HEK293 (cell line): ENCODE data around the gene RUSF1.
"Not testable (repeated sequence)": the region's sequence is repeated elsewhere in the genome, so short reads cannot be mapped to it uniquely, and the experiment has no call there.

Experiments
- CTCF ChIA-PET: fragments of 350-600 bp; formaldehyde crosslinking; extraction: SDS; loops from one replicate; lab custom pipeline; 2021; ENCODE audit warnings: antibody characterized with exemption; lab: Yijun Ruan, JAX
- POLR2A ChIA-PET: fragments of 300-600 bp; formaldehyde crosslinking; extraction: SDS; loops from one replicate; lab custom pipeline; 2020; ENCODE audit warnings: antibody characterized with exemption, inconsistent platforms; lab: Yijun Ruan, JAX
- H3K27ac ChIP-seq: fragments of 200-500 bp; sonication (Bioruptor generic); 2 replicates; pipeline ENCODE4 v1.5.1; 2014; ENCODE audit warnings: low read depth, low read length, control low read depth, inconsistent platforms; ENCODE audit errors: extremely low read depth
- H3K36me3 ChIP-seq, 2 experiments: fragments of 200-500 bp in 1 of 2; sonication (Bioruptor generic) in 1 of 2; 1 replicate in 1 of 2; 2 replicates in 1 of 2; pipeline ENCODE4 v1.5.1; 2014 to 2017; ENCODE audit warnings: inconsistent platforms in 2 of 2, low read length in 2 of 2; ENCODE audit not compliant: control insufficient read depth in 2 of 2, insufficient read depth in 1 of 2
- H3K4me1 ChIP-seq: fragments of 200-500 bp; sonication (Bioruptor generic); 2 replicates; pipeline ENCODE4 v1.5.1; 2014; ENCODE audit warnings: mild to moderate bottlenecking, low read length, inconsistent platforms; ENCODE audit not compliant: control insufficient read depth, insufficient read depth
- H3K4me3 ChIP-seq: 2 replicates; pipeline ENCODE4 v1.5.1; 2011; ENCODE audit warnings: low read depth, mild to moderate bottlenecking, control low read depth, low read length, moderate library complexity
- H3K9me3 ChIP-seq: fragments of 200-500 bp; sonication (Bioruptor generic); 2 replicates; pipeline ENCODE4 v1.5.1; 2014; ENCODE audit warnings: low read depth, low read length, inconsistent platforms; ENCODE audit not compliant: control insufficient read depth, insufficient read depth
- KLF10 ChIP-seq: fragments of 450-650 bp; IDR thresholded peaks from 2 replicates; pipeline ENCODE4 v1.5.1; 2018; ENCODE audit warnings: missing biosample characterization, mild to moderate bottlenecking, missing genetic modification characterization
- KLF7 ChIP-seq: fragments of 450-650 bp; formaldehyde crosslinking; IDR thresholded peaks from 2 replicates; pipeline ENCODE4 v1.5.1; 2016; ENCODE audit warnings: missing biosample characterization, missing genetic modification characterization, borderline replicate concordance
- MZF1 ChIP-seq: fragments of 450-650 bp; formaldehyde crosslinking; IDR thresholded peaks from 2 replicates; pipeline ENCODE4 v1.5.1; 2017; ENCODE audit warnings: missing biosample characterization, missing genetic modification characterization, borderline replicate concordance
- YY2 ChIP-seq: fragments of 450-650 bp; formaldehyde crosslinking; IDR thresholded peaks from 2 replicates; pipeline ENCODE4 v1.5.1; 2016; ENCODE audit warnings: missing biosample characterization, missing genetic modification characterization
- ZBTB17 ChIP-seq: fragments of 450-650 bp; formaldehyde crosslinking; IDR thresholded peaks from 2 replicates; pipeline ENCODE4 v1.5.1; 2016; ENCODE audit warnings: missing biosample characterization, missing genetic modification characterization
- ZBTB20 ChIP-seq: fragments of 450-650 bp; formaldehyde crosslinking; IDR thresholded peaks from 2 replicates; pipeline ENCODE4 v1.5.1; 2016; ENCODE audit warnings: missing biosample characterization, missing genetic modification characterization
- ZBTB44 ChIP-seq: fragments of 450-650 bp; IDR thresholded peaks from 2 replicates; pipeline ENCODE4 v1.5.1; 2018; ENCODE audit warnings: missing biosample characterization, mild to moderate bottlenecking, missing genetic modification characterization
- ZBTB6 ChIP-seq: fragments of 450-650 bp; formaldehyde crosslinking; IDR thresholded peaks from 2 replicates; pipeline ENCODE4 v1.5.1; 2017; ENCODE audit warnings: missing biosample characterization, missing genetic modification characterization
- ZFP69B ChIP-seq: fragments of 450-650 bp; formaldehyde crosslinking; IDR thresholded peaks from 2 replicates; pipeline ENCODE4 v1.5.1; 2016; ENCODE audit warnings: missing biosample characterization, missing genetic modification characterization
- ZNF138 ChIP-seq: fragments of 450-650 bp; formaldehyde crosslinking; IDR thresholded peaks from 2 replicates; pipeline ENCODE4 v1.5.1; 2016; ENCODE audit warnings: missing biosample characterization, missing genetic modification characterization, borderline replicate concordance
- ZNF248 ChIP-seq: fragments of 450-650 bp; formaldehyde crosslinking; IDR thresholded peaks from 2 replicates; pipeline ENCODE4 v1.5.1; 2017; ENCODE audit warnings: missing biosample characterization, missing genetic modification characterization
- ZNF341 ChIP-seq: fragments of 450-650 bp; formaldehyde crosslinking; IDR thresholded peaks from 2 replicates; pipeline ENCODE4; 2016; ENCODE audit warnings: low read depth, missing biosample characterization, missing genetic modification characterization
- ZNF473 ChIP-seq: fragments of 450-650 bp; formaldehyde crosslinking; IDR thresholded peaks from 2 replicates; pipeline ENCODE4 v1.5.1; 2017; ENCODE audit warnings: missing biosample characterization, missing genetic modification characterization
- ZNF677 ChIP-seq: fragments of 450-650 bp; IDR thresholded peaks from 2 replicates; pipeline ENCODE4 v1.5.0; 2018; ENCODE audit warnings: missing biosample characterization, mild to moderate bottlenecking, missing genetic modification characterization, moderate library complexity
- ZNF701 ChIP-seq: fragments of 450-650 bp; formaldehyde crosslinking; IDR thresholded peaks from 2 replicates; pipeline ENCODE4 v1.5.1; 2016; ENCODE audit warnings: missing biosample characterization, missing genetic modification characterization
- ZNF776 ChIP-seq: fragments of 450-650 bp; formaldehyde crosslinking; IDR thresholded peaks from 2 replicates; pipeline ENCODE4 v1.5.0; 2017; ENCODE audit warnings: missing biosample characterization, missing genetic modification characterization, borderline replicate concordance
- ZNF777 ChIP-seq: fragments of 450-650 bp; formaldehyde crosslinking; IDR thresholded peaks from 2 replicates; pipeline ENCODE4 v1.5.1; 2017; ENCODE audit warnings: missing biosample characterization, missing genetic modification characterization, borderline replicate concordance
- ZSCAN30 ChIP-seq: fragments of 450-650 bp; IDR thresholded peaks from 2 replicates; pipeline ENCODE4 v1.5.1; 2018; ENCODE audit warnings: missing biosample characterization, mild to moderate bottlenecking, missing genetic modification characterization, moderate library complexity
- TF ChIP-seq, protein P1 (sequence below): fragments of 450-650 bp; formaldehyde crosslinking; optimal IDR thresholded peaks from 2 replicates; pipeline ENCODE3; 2016; ENCODE audit warnings: missing biosample characterization, mild to moderate bottlenecking, missing genetic modification characterization
- TF ChIP-seq, protein P2 (sequence below): fragments of 450-650 bp; IDR thresholded peaks from 2 replicates; pipeline ENCODE4 v1.5.1; 2018; ENCODE audit warnings: missing biosample characterization, missing genetic modification characterization
- TF ChIP-seq, protein P3 (sequence below): fragments of 450-650 bp; formaldehyde crosslinking; IDR thresholded peaks from 2 replicates; pipeline ENCODE4 v1.5.1; 2016; ENCODE audit warnings: missing biosample characterization, missing genetic modification characterization
- TF ChIP-seq, protein P4 (sequence below): fragments of 450-650 bp; formaldehyde crosslinking; IDR thresholded peaks from 2 replicates; pipeline ENCODE4 v1.5.1; 2016; ENCODE audit warnings: missing biosample characterization, missing genetic modification characterization
- TF ChIP-seq, protein P5 (sequence below): fragments of 450-650 bp; formaldehyde crosslinking; IDR thresholded peaks from 2 replicates; pipeline ENCODE4 v1.5.0; 2017; ENCODE audit warnings: missing biosample characterization, missing genetic modification characterization, borderline replicate concordance

Gene RUSF1

GRCh38 chr16:31507929-31508705 is at the start of gene RUSF1 (continued):
- TF ChIP-seq YY2 (tag by site-specific recombination) (peak; percentile 66; the same call in 1 of the 2 replicates), ZBTB44 (tag by site-specific recombination) (peak; percentile 43; the same call in 1 of the 2 replicates), ZBTB17 (peak; percentile 84), ZBTB6 (tag by site-specific recombination) (no peak), ZNF473 (tag by site-specific recombination) (no peak)
- TF ChIP-seq, protein P1, sequence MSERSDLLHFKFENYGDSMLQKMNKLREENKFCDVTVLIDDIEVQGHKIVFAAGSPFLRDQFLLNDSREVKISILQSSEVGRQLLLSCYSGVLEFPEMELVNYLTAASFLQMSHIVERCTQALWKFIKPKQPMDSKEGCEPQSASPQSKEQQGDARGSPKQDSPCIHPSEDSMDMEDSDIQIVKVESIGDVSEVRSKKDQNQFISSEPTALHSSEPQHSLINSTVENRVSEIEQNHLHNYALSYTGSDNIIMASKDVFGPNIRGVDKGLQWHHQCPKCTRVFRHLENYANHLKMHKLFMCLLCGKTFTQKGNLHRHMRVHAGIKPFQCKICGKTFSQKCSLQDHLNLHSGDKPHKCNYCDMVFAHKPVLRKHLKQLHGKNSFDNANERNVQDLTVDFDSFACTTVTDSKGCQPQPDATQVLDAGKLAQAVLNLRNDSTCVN (tag by site-specific recombination), result peak; percentile 43

GRCh38 chr16:31542763-31543162 is 34.6 kb upstream of the RUSF1 start:
- CTCF ChIA-PET, result no interaction called here
- no peak overlapping the region for H3K4me3 ChIP-seq
- H3K9me3 ChIP-seq, result no peaks in the 10 kb centered on the region
- TF ChIP-seq ZNF701 (tag by site-specific recombination), result no peak
- TF ChIP-seq ZNF248 (tag by site-specific recombination), result no peak
- no peak for TF ChIP-seq KLF10 (tag by site-specific recombination)
- TF ChIP-seq ZBTB20 (tag by site-specific recombination), result no peak
- TF ChIP-seq, protein P2, sequence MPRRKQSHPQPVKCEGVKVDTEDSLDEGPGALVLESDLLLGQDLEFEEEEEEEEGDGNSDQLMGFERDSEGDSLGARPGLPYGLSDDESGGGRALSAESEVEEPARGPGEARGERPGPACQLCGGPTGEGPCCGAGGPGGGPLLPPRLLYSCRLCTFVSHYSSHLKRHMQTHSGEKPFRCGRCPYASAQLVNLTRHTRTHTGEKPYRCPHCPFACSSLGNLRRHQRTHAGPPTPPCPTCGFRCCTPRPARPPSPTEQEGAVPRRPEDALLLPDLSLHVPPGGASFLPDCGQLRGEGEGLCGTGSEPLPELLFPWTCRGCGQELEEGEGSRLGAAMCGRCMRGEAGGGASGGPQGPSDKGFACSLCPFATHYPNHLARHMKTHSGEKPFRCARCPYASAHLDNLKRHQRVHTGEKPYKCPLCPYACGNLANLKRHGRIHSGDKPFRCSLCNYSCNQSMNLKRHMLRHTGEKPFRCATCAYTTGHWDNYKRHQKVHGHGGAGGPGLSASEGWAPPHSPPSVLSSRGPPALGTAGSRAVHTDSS (tag by site-specific recombination), result no peak
- TF ChIP-seq ZNF138 (tag by site-specific recombination), result no peak
- no peak for TF ChIP-seq ZNF776 (tag by site-specific recombination)
- no peak for TF ChIP-seq ZFP69B (tag by site-specific recombination)
- no peak for TF ChIP-seq ZNF677 (tag by site-specific recombination)
- TF ChIP-seq ZNF341 (tag by site-specific recombination), result no peak
- no peak for TF ChIP-seq KLF7 (tag by site-specific recombination)
- TF ChIP-seq, protein P3, sequence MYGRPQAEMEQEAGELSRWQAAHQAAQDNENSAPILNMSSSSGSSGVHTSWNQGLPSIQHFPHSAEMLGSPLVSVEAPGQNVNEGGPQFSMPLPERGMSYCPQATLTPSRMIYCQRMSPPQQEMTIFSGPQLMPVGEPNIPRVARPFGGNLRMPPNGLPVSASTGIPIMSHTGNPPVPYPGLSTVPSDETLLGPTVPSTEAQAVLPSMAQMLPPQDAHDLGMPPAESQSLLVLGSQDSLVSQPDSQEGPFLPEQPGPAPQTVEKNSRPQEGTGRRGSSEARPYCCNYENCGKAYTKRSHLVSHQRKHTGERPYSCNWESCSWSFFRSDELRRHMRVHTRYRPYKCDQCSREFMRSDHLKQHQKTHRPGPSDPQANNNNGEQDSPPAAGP, result no peak
- no peak for TF ChIP-seq ZNF777 (tag by site-specific recombination)
- TF ChIP-seq, protein P4, sequence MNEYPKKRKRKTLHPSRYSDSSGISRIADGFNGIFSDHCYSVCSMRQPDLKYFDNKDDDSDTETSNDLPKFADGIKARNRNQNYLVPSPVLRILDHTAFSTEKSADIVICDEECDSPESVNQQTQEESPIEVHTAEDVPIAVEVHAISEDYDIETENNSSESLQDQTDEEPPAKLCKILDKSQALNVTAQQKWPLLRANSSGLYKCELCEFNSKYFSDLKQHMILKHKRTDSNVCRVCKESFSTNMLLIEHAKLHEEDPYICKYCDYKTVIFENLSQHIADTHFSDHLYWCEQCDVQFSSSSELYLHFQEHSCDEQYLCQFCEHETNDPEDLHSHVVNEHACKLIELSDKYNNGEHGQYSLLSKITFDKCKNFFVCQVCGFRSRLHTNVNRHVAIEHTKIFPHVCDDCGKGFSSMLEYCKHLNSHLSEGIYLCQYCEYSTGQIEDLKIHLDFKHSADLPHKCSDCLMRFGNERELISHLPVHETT, result no peak
- no peak for TF ChIP-seq ZSCAN30
- TF ChIP-seq, protein P5, sequence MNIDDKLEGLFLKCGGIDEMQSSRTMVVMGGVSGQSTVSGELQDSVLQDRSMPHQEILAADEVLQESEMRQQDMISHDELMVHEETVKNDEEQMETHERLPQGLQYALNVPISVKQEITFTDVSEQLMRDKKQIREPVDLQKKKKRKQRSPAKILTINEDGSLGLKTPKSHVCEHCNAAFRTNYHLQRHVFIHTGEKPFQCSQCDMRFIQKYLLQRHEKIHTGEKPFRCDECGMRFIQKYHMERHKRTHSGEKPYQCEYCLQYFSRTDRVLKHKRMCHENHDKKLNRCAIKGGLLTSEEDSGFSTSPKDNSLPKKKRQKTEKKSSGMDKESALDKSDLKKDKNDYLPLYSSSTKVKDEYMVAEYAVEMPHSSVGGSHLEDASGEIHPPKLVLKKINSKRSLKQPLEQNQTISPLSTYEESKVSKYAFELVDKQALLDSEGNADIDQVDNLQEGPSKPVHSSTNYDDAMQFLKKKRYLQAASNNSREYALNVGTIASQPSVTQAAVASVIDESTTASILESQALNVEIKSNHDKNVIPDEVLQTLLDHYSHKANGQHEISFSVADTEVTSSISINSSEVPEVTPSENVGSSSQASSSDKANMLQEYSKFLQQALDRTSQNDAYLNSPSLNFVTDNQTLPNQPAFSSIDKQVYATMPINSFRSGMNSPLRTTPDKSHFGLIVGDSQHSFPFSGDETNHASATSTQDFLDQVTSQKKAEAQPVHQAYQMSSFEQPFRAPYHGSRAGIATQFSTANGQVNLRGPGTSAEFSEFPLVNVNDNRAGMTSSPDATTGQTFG (tag by site-specific recombination), result no peak
- TF ChIP-seq MZF1 (tag by site-specific recombination), result no peak
- no peaks in the 10 kb centered on the region for H3K4me1 ChIP-seq
- POLR2A ChIA-PET, result no interaction called here
- no peak overlapping the region for H3K27ac ChIP-seq
- H3K36me3 ChIP-seq, result no peaks in the 10 kb centered on the region

- POLR2A ChIA-PET, H3K4me3 ChIP-seq, H3K9me3 ChIP-seq, H3K4me1 ChIP-seq, H3K36me3 ChIP-seq, H3K27ac ChIP-seq, CTCF ChIA-PET: not testable (repeated sequence)
These were observed 31.6 kb upstream of the RUSF1 start for GRCh38 chr16:31539762-31540161.
